IMR-90 (cell line): ENCODE results near the gene HAGH. TPM values are rescaled to one million over a fixed set of nuclear protein-coding genes. Genes with fewer than 3 reads are reported as not detected.

Source experiments
- ATAC-seq: fragments of 200-7000 bp; cut with Tn5 transposase; 2 replicates; pipeline ENCODE4 v1.9.1; 2020; ENCODE audit warnings: low read depth, mild to moderate bottlenecking, moderate library complexity
- BruUV-seq: library from RNA; stranded (reverse); fragments of 400-500 nt; replicated peaks from 2 replicates; lab custom pipeline; 2021; lab: Mats Ljungman, UMichigan
- CTCF ChIA-PET: fragments of 300-600 bp; formaldehyde crosslinking; extraction: SDS; loops from one replicate; lab custom pipeline; 2021; ENCODE audit warnings: antibody characterized with exemption; lab: Yijun Ruan, JAX
- POLR2A ChIA-PET: fragments of 300-600 bp; sonication (Branson Sonifier 250); formaldehyde crosslinking; loops from one replicate; lab custom pipeline; 2022; ENCODE audit warnings: antibody characterized with exemption; ENCODE audit not compliant: unreplicated experiment; lab: Charles Lee
- DNase-seq: peaks from one replicate; pipeline ENCODE4 v3.0.0; 2013
- H2AFZ ChIP-seq: replicated peaks from 2 replicates; pipeline ENCODE3; 2013; ENCODE audit warnings: low read length, mild to moderate bottlenecking; ENCODE audit not compliant: poor library complexity
- H2AK5ac ChIP-seq: 2 replicates; pipeline ENCODE4 v1.6.1; 2013; ENCODE audit warnings: low read depth, low read length, inconsistent platforms
- H2AK9ac ChIP-seq: replicated peaks from 2 replicates; pipeline ENCODE3; 2013; ENCODE audit warnings: mild to moderate bottlenecking, low read depth, low read length, moderate library complexity; ENCODE audit not compliant: poor library complexity
- H2BK120ac ChIP-seq: 2 replicates; pipeline ENCODE4 v1.6.1; 2013; ENCODE audit warnings: low read depth, low read length, inconsistent platforms
- H2BK15ac ChIP-seq: 3 replicates; pipeline ENCODE4 v1.6.1; 2013; ENCODE audit warnings: low read depth, low read length, inconsistent platforms
- H2BK20ac ChIP-seq: 2 replicates; pipeline ENCODE4 v1.6.1; 2013; ENCODE audit warnings: low read depth, mild to moderate bottlenecking, inconsistent platforms, low read length, moderate library complexity
- H2BK5ac ChIP-seq: 2 replicates; pipeline ENCODE4 v1.6.1; 2013; ENCODE audit warnings: mild to moderate bottlenecking, low read depth, low read length, inconsistent platforms; ENCODE audit not compliant: poor library complexity, severe bottlenecking
- H3K14ac ChIP-seq: replicated peaks from 2 replicates; pipeline ENCODE4 v1.6.1; 2013; ENCODE audit warnings: low read depth, low read length, inconsistent platforms
- H3K18ac ChIP-seq: 2 replicates; pipeline ENCODE4 v1.6.1; 2013; ENCODE audit warnings: low read depth, low read length, control low read depth
- H3K23ac ChIP-seq: 2 replicates; pipeline ENCODE4 v1.6.1; 2013; ENCODE audit warnings: low read depth, low read length, inconsistent platforms
- H3K27ac ChIP-seq: 2 replicates; pipeline ENCODE4 v1.5.1; 2013; ENCODE audit warnings: mild to moderate bottlenecking, control low read depth, low read length; ENCODE audit not compliant: insufficient read depth
- H3K27me3 ChIP-seq: 2 replicates; pipeline ENCODE4 v1.6.1; 2013; ENCODE audit warnings: low read length; ENCODE audit not compliant: control insufficient read depth, insufficient read depth
- H3K36me3 ChIP-seq: 2 replicates; pipeline ENCODE4 v1.6.1; 2013; ENCODE audit warnings: low read length, mixed read lengths; ENCODE audit not compliant: control insufficient read depth, insufficient read depth
- H3K4ac ChIP-seq: 2 replicates; pipeline ENCODE4 v1.6.1; 2013; ENCODE audit warnings: low read depth, low read length, inconsistent platforms
- H3K4me1 ChIP-seq: 2 replicates; pipeline ENCODE4 v1.6.1; 2013; ENCODE audit warnings: low read length, mixed read lengths; ENCODE audit not compliant: control insufficient read depth, insufficient read depth
- H3K4me2 ChIP-seq: 2 replicates; pipeline ENCODE4 v1.6.1; 2013; ENCODE audit warnings: low read depth, mild to moderate bottlenecking, control low read depth, low read length, moderate library complexity
- H3K4me3 ChIP-seq: 2 replicates; pipeline ENCODE4 v1.5.1; 2013; ENCODE audit warnings: low read depth, mild to moderate bottlenecking, control low read depth, low read length, moderate library complexity; ENCODE audit not compliant: insufficient read depth
- H3K56ac ChIP-seq: 2 replicates; pipeline ENCODE4 v1.6.1; 2013; ENCODE audit warnings: low read length, inconsistent platforms; ENCODE audit not compliant: insufficient read depth; ENCODE audit errors: extremely low read depth
- H3K79me1 ChIP-seq, 2 experiments: 2 replicates each; pipeline ENCODE4 v1.6.1; 2013; ENCODE audit warnings: low read length in 2 of 2, inconsistent platforms in 1 of 2, low read depth in 1 of 2
- H3K9ac ChIP-seq: 2 replicates; pipeline ENCODE4 v1.6.1; 2013; ENCODE audit warnings: low read depth, low read length, control low read depth
- H3K9me1 ChIP-seq: 2 replicates; pipeline ENCODE4 v1.6.1; 2013; ENCODE audit warnings: low read length, inconsistent platforms; ENCODE audit not compliant: insufficient read depth
- H3K9me3 ChIP-seq: 2 replicates; pipeline ENCODE4 v1.6.1; 2013; ENCODE audit warnings: low read length; ENCODE audit not compliant: control insufficient read depth, insufficient read depth
- H4K20me1 ChIP-seq: 2 replicates; pipeline ENCODE4 v1.6.1; 2013; ENCODE audit warnings: low read length, inconsistent platforms; ENCODE audit not compliant: insufficient read depth
- H4K5ac ChIP-seq: 2 replicates; pipeline ENCODE4 v1.6.1; 2013; ENCODE audit warnings: mild to moderate bottlenecking, low read depth, low read length, control low read depth
- H4K8ac ChIP-seq, 2 experiments: 2 replicates each; pipeline ENCODE4 v1.6.1; 2013; ENCODE audit warnings: low read depth in 2 of 2, low read length in 2 of 2, control low read depth in 1 of 2, inconsistent platforms in 1 of 2
- H4K91ac ChIP-seq: 2 replicates; pipeline ENCODE4 v1.6.1; 2013; ENCODE audit warnings: low read depth, low read length, inconsistent platforms; ENCODE audit not compliant: insufficient read depth
- MAFK ChIP-seq: IDR thresholded peaks from 2 replicates; pipeline ENCODE4 v1.6.1; 2012; ENCODE audit warnings: low read depth, low read length, improper control_type of control experiment
- MXI1 ChIP-seq: IDR thresholded peaks from 2 replicates; pipeline ENCODE4 v1.6.1; 2012; ENCODE audit warnings: low read depth, mild to moderate bottlenecking, low read length, moderate library complexity, borderline replicate concordance
- NFE2L2 ChIP-seq: fragments of 150-350 bp; IDR thresholded peaks from 2 replicates; pipeline ENCODE4 v1.6.1; 2016; ENCODE audit warnings: low read depth, mild to moderate bottlenecking, low read length
- RAD21 ChIP-seq: IDR thresholded peaks from 2 replicates; pipeline ENCODE4 v1.6.1; 2012; ENCODE audit warnings: low read length, improper control_type of control experiment
- RFX5 ChIP-seq: IDR thresholded peaks from 2 replicates; pipeline ENCODE4 v1.8.0; 2012; ENCODE audit warnings: low read depth, mild to moderate bottlenecking, low read length, moderate library complexity
- SMC3 ChIP-seq: fragments of 150-350 bp; IDR thresholded peaks from 2 replicates; pipeline ENCODE4 v1.6.1; 2016; ENCODE audit warnings: low read depth, mild to moderate bottlenecking, antibody characterized with exemption, low read length, moderate library complexity
- WGBS, 2 experiments: methylation state at CpG; one replicate each; pipeline versions ENCODE4 v1.1.5 to v1.1.7; 2013; ENCODE audit warnings: missing lambda C conversion rate in 2 of 2; ENCODE audit not compliant: insufficient read length in 1 of 2; ENCODE audit errors: extremely low coverage in 2 of 2; 5-methylcytosine and 5-hydroxymethylcytosine counted together
- dilution Hi-C: fragments of 300-500 bp; cut with HindIII; formaldehyde crosslinking; loops from one replicate; pipeline ENCODE4 v1.14.3; 2018; ENCODE audit warnings: low sequenced_read_pairs; ENCODE audit not compliant: unreplicated experiment
- in situ Hi-C: fragments of 300-500 bp; cut with MboI; formaldehyde crosslinking; loops from 3 replicates; pipeline ENCODE4 v1.14.3; 2019; ENCODE audit warnings: low sequenced_read_pairs, inconsistent platforms, mixed read lengths
- intact Hi-C: fragments of 100-400 bp; cut with micrococcal nuclease; formaldehyde crosslinking; loops from 2 replicates; pipeline ENCODE4 v1.10.0; 2022
- polyA plus RNA-seq, 3 experiments: library from polyadenylated mRNA; depleted of rRNA; stranded (reverse); fragments of >200 nt; gene quantifications; 2 replicates each; pipeline ENCODE4 v1.2.3, GENCODE V29; 2012; ENCODE audit warnings: low replicate concordance in 1 of 3
- total RNA-seq: library from RNA; depleted of rRNA; stranded (reverse); fragments of >200 nt; gene quantifications from 2 replicates; pipeline ENCODE4 v1.2.3, GENCODE V29; 2012
- TF ChIP-seq, protein P1 (sequence below): conservative IDR thresholded peaks from 2 replicates; pipeline ENCODE4 v1.5.1; 2012; ENCODE audit warnings: mild to moderate bottlenecking, low read depth, low read length, improper control_type of control experiment

Gene HAGH
- total and polyA plus RNA-seq, 2 of the 4 experiments (the other 2 are of a cell fraction), result 30.8 to 52.2 TPM

DNA sequence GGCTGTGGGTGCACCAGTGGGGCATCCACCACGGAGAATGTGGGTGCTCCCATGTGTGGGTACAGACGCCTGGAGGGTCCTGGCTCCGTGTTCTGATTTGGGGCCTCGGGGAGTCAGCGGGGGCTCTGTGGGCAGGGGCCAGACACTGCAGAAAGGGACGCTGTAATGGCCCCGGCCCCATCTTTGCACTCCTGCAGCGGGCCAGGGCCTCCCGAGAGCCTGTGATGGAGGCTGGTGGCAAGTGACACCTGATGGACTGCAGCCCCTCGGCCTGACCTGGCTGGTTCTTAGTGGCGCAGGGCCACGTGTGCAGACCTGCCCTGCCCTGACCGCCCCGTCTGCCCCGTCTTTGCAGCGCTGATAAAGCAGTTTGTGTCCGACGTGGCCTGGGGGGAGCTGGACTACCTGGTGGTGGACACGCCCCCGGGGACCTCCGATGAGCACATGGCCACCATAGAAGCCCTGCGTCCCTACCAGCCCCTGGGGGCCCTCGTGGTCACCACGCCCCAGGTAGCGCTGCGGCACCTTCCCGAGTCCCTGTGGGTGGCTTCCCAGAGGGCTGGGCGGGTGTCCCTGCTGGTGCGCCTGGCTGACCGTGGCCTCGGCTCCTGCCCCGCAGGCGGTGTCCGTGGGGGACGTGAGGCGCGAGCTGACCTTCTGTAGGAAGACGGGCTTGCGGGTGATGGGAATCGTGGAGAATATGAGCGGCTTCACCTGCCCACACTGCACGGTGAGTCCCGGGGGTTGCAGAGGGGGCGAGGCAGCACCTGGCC lies 39.1 kb downstream of the HAGH start:
- no peak overlapping the region for H3K4ac ChIP-seq
- H2BK15ac ChIP-seq, result no peak overlapping the region
- dilution Hi-C loops (no loop called here), in situ Hi-C loops (no loop called here), intact Hi-C loops (no loop called here)
- no peak overlapping the region for H2BK5ac ChIP-seq
- H3K9me1 ChIP-seq, result peaks cover 4% of the 10 kb centered on the region; the same call in 1 of the 2 replicates
- no peak for ATAC-seq
- ChIA-PET CTCF (no interaction called here), POLR2A (no interaction called here)
- peaks cover 12 to 40% of the 10 kb centered on the region in 2 experiments; a peak in 3 of 4 replicates for H3K79me1 ChIP-seq
- no peaks in the 10 kb centered on the region for H3K27me3 ChIP-seq
- H2BK20ac ChIP-seq, result no peak overlapping the region
- H3K4me1 ChIP-seq, result no peaks in the 10 kb centered on the region
- H3K14ac ChIP-seq, result no peak overlapping the region
- H2AK9ac ChIP-seq, result no peak overlapping the region
- no peak overlapping the region for H4K91ac ChIP-seq
- no peak overlapping the region for H3K23ac ChIP-seq
- H3K36me3 ChIP-seq, result peaks cover 35% of the 10 kb centered on the region
- no peak overlapping the region for H3K27ac ChIP-seq
- no peak overlapping the region for H2AK5ac ChIP-seq
- no TSS peak for BruUV-seq
- H2BK120ac ChIP-seq, result no peak overlapping the region
- no peak overlapping the region for H4K5ac ChIP-seq
- H3K4me2 ChIP-seq, result no peak overlapping the region
- H3K9me3 ChIP-seq, result no peaks in the 10 kb centered on the region
- no peak overlapping the region for H3K9ac ChIP-seq
- WGBS, 2 experiments, result 96% methylated on average over 26 of the region's 44 CpGs; no CpG with 5 or more reads in 1 of the 2 experiments
- H2AFZ ChIP-seq, result no peak overlapping the region
- DNase-seq, result no peak
- no peak for TF ChIP-seq RFX5
- no peak for TF ChIP-seq MXI1
- TF ChIP-seq MAFK, result no peak
- no peak for TF ChIP-seq RAD21
- TF ChIP-seq, protein P1, sequence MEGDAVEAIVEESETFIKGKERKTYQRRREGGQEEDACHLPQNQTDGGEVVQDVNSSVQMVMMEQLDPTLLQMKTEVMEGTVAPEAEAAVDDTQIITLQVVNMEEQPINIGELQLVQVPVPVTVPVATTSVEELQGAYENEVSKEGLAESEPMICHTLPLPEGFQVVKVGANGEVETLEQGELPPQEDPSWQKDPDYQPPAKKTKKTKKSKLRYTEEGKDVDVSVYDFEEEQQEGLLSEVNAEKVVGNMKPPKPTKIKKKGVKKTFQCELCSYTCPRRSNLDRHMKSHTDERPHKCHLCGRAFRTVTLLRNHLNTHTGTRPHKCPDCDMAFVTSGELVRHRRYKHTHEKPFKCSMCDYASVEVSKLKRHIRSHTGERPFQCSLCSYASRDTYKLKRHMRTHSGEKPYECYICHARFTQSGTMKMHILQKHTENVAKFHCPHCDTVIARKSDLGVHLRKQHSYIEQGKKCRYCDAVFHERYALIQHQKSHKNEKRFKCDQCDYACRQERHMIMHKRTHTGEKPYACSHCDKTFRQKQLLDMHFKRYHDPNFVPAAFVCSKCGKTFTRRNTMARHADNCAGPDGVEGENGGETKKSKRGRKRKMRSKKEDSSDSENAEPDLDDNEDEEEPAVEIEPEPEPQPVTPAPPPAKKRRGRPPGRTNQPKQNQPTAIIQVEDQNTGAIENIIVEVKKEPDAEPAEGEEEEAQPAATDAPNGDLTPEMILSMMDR, result no peak
- no peak for TF ChIP-seq SMC3
- no peak for TF ChIP-seq NFE2L2
- no peak overlapping the region for H3K18ac ChIP-seq
- H3K56ac ChIP-seq, result no peak overlapping the region
- H3K4me3 ChIP-seq, result no peak overlapping the region
- no peak overlapping the region for H4K8ac ChIP-seq
- H4K20me1 ChIP-seq, result peaks cover 38% of the 10 kb centered on the region
